GM19395 (cell line): Measurements from ENCODE around the gene RTN4IP1.
A peak's percentile ranks its signal among the peaks of the same experiment; 100 is the strongest.

Experiments used
- ATAC-seq: cut with Tn5 transposase; IDR thresholded peaks from one replicate; pipeline ENCODE4 v1.9.1; 2021; ENCODE audit warnings: mild to moderate bottlenecking, moderate library complexity; ENCODE audit not compliant: unreplicated experiment

Gene RTN4IP1

GRCh38 chr6:106525107-106525881, 104.0 kb downstream of the RTN4IP1 start:
- ATAC-seq, result peak; percentile 49

DNA sequence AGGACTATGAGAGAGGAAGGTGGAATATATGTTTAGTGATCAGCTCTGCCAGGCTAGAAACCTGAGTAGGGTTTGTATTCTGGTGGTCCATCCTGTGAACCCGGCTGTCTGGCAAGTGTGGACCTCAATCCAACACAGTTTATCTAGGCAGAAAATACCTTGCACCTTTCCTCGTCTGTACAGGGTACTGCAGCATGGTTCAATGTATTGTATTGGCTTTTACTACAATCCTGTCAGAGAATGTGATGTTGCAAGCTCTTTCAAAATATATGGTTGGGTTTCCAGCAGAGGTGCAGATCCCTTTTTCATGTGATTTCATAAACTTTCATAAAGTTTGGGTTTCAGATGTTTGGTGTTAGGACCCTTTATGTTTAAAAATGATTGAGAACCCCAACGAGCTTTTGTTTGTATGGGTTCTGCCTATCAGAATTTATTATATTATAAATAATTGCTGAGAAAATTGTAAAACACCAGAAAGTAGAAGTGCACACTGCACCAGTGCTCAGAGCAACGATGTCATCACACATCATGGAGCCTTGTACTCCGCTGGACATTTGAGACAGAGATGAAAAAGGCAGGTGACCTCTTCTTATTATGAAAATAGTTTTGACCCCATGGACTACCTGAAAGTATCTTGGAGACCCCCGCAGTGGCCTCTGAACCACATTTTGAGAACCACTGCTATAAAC, 106.6 kb downstream of the RTN4IP1 start:
- no peak for ATAC-seq
